NCI-H748 (cell line): ENCODE measurements around the gene IFIT1B.
"Not testable (repeated sequence)": the region's sequence is repeated elsewhere in the genome, so short reads cannot be mapped to it uniquely, and the experiment has no call there.

ENCODE experiments used
- DNase-seq: peaks from one replicate; lab custom pipeline; 2025; ENCODE audit not compliant: unreplicated experiment; lab: John Stamatoyannopoulos, UW

Gene IFIT1B

DNA sequence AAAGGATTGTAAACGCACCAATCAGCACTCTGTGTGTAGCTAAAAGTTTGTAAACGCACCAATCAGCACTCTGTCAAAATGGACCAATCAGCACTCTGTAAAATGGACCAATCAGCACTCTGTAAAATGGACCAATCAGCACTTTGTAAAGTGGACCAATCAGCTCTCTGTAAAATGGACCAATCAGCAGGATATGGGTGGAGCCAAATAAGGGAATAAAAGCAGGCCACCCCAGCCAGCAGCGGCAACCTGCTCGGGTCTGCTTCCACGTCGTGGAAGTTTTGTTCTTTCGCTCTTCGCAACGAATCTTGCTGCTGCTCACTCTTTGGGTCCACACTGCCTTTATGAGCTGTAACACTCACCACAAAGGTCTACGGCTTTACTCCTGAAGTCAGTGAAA is 34.4 kb downstream of the IFIT1B start:
- DNase-seq: not testable (repeated sequence)

GRCh38 chr10:89413398-89413912 is 35.6 kb downstream of the IFIT1B start:
- DNase-seq: no peak

DNA sequence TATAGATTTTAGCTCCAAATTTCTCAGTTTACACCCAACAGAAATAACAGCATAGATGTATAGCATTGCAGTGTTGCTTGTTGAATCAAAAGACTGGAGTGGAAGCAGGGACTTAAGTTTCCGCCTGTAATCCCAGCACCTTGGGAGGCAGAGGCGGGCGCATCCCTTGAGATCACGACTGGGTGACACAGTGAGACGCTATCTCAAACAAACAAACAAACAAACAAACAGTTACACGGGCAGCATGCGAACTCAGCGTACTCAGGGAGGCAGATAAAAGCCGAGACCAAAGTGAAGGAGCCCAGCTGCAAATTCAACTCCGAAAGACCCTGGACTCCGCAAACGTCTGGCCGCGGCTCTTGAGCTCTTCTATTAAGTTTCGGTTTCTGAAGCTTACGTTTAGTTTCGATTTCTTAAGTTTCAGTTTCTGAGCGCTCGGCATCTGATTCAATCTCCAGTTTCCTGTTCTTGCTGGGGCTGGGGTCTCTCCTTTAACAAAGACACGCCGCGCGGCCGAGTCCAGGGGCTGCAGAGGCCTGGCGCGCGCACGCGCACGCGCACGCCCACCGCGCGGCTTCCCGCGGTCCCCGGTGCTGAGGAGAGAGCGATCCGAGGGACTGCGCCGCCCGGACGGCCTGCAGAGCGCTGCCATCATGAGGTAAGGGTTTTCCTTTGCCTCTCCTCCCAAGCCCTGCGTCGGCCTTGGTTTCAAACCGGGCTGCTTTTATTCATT is 36.5 kb downstream of the IFIT1B start, which contains the start of gene IFIT5:
TSS of gene IFIT5 (plus strand) at position 423 of the 733 bp plus-strand sequence. CDS start at position 654, 231 bp downstream.
- peak; percentile 82 for DNase-seq

GRCh38 chr10:89414879-89415821 is 37.3 kb downstream of the IFIT1B start:
- peak; percentile 58 for DNase-seq

- DNase-seq: no peak
These were observed 38.6 kb downstream of the IFIT1B start for GRCh38 chr10:89416465-89416864.

DNA sequence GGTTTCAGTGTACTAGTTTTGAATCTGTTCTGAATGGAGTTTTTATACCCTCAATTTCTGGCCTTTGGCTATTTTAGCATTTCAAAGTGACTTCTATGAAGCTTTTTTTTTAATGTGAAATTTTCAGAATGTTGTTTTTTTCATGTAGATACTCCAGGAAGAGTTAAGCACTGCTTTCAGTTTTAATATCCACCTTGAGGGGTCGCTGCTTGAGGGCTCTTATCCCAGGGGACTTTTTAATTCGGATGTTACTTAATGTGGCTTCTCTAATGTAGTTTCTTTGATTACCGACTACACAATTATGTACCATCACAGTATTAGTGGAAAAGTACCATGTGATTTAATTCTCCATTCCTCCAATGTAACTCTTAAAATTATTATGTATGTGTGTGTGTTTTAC is 41.7 kb downstream of the IFIT1B start:
- DNase-seq: no peak

- no peak for DNase-seq
These were observed 43.2 kb downstream of the IFIT1B start for GRCh38 chr10:89421018-89421476.

DNA sequence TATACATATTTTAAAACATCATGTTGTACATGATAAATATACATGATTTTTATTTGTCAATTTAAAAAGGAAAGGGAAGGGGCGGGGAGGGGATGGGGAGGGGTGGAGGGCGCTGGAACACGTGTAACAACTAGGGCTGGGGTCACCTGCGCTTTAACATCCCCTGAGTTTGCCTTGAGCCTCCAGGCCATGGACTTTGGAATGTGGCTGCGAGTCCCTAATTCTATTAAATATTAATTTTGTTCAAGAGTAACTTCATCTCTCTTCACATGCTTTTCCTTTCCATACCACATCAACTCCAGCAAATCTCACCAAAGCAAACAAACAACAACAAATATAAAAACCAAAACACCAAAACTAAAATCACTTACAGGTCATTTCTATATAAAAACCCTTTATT is 47.1 kb downstream of the IFIT1B start:
- no peak for DNase-seq

- peak; percentile 52 for DNase-seq
These were observed 48.5 kb downstream of the IFIT1B start for GRCh38 chr10:89426230-89426868.

DNA sequence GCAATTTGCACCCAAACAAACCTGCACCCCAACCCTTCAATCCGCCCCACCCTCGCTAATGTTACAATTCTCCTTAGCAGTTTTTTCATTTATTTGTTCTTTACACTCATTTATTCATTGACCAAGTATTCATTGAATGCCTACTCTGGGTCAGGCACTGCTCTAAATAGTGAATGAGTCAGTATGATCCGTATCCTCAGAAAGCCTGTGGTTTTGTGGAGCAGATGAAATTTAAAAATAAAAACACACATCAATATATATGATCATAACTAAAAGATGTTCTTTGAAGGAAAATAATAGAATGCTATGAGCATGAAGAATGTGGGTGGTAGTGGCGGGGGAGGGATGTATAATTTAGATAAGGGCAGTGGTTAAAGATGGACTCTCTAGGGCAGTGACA is 49.8 kb downstream of the IFIT1B start:
- no peak for DNase-seq

GRCh38 chr10:89428877-89429276 is 51.0 kb downstream of the IFIT1B start:
- peak; percentile 11 for DNase-seq

DNA sequence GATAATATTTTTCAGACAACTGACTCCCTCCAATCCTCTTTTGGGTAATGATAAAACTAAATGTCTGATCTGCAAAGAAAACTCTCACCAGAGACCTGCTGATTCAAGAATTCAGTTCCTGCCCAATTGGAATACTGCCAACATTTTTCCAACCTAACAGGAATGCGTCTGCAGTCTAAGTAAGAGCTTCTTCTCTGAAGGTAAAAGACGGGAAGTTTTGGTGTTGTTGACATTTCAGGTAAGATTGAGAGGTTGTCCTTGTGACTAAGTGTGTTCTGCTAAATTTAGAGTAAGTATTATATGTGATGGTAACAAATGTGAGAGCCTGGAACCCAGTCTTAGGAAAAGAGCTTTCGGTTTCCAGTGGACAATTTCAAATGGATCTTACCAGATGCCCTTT is 54.1 kb downstream of the IFIT1B start:
- peak; percentile 3 for DNase-seq
